Activated B cell treated with CpG ODN at 0.5 μM for 24 hours (primary cell): ENCODE measurements around the gene NOPCHAP1. TPM values are rescaled to one million over a fixed set of nuclear protein-coding genes. Genes with fewer than 3 reads are reported as not detected.

Experiments used
- ATAC-seq: fragments of 200-7000 bp; cut with Tn5 transposase; one replicate; pipeline ENCODE4 v1.10.0; 2021; ENCODE audit warnings: low read depth, mild to moderate bottlenecking, moderate library complexity
- CTCF ChIA-PET: fragments of 350-600 bp; sonication (Branson Sonifier 250); formaldehyde crosslinking; loops from one replicate; lab custom pipeline; 2021; ENCODE audit warnings: antibody characterized with exemption; lab: Charles Lee
- POLR2A ChIA-PET: fragments of 350-600 bp; sonication (Branson Sonifier 250); formaldehyde crosslinking; loops from one replicate; lab custom pipeline; 2021; ENCODE audit warnings: antibody characterized with exemption; lab: Charles Lee
- DNase-seq: peaks from one replicate; pipeline ENCODE4 v3.0.0; 2022
- H3K27ac Mint-ChIP-seq: one replicate; pipeline ENCODE4 v1.8.0; 2020; ENCODE audit warnings: mixed read lengths
- H3K27me3 Mint-ChIP-seq: one replicate; pipeline ENCODE4 v1.8.0; 2021; ENCODE audit warnings: mixed read lengths
- H3K36me3 Mint-ChIP-seq: one replicate; pipeline ENCODE4 v1.8.0; 2021; ENCODE audit warnings: low read depth, mixed read lengths
- H3K4me1 Mint-ChIP-seq: one replicate; pipeline ENCODE4 v1.8.0; 2021; ENCODE audit warnings: mixed read lengths
- H3K4me3 Mint-ChIP-seq: one replicate; pipeline ENCODE4 v1.8.0; 2020; ENCODE audit warnings: mild to moderate bottlenecking, mixed read lengths
- H3K9me3 Mint-ChIP-seq: one replicate; pipeline ENCODE4 v1.8.0; 2020; ENCODE audit warnings: mixed read lengths
- intact Hi-C: fragments of 100-400 bp; cut with micrococcal nuclease; formaldehyde crosslinking; loops from one replicate; pipeline ENCODE4 v1.15.1; 2024
- total RNA-seq: library from RNA; stranded (reverse); gene quantifications from 2 replicates; pipeline ENCODE4 v1.2.3, GENCODE V29; 2022
- TF ChIP-seq, protein P1 (sequence below): fragments of 200-600 bp; IDR thresholded peaks from one replicate; pipeline ENCODE4 v1.8.0; 2022; ENCODE audit warnings: antibody characterized with exemption, mild to moderate bottlenecking

The NOPCHAP1 gene
- total RNA-seq, 1 donor from 2014 or later: 26.4 TPM

GRCh38 chr12:104999347-104999685 is 13.2 kb downstream of the NOPCHAP1 start:
- intact Hi-C loops: no loop called here
- DNase-seq (no peak), ATAC-seq (no peak)
- Mint-ChIP-seq H3K4me1 (no peaks in the 10 kb centered on the region), H3K27ac (no peak overlapping the region), H3K36me3 (peaks cover 94% of the 10 kb centered on the region), H3K27me3 (no peaks in the 10 kb centered on the region), H3K9me3 (peaks cover 3% of the 10 kb centered on the region), H3K4me3 (no peak overlapping the region)
- CTCF ChIA-PET: no interaction called here
- TF ChIP-seq, protein P1, sequence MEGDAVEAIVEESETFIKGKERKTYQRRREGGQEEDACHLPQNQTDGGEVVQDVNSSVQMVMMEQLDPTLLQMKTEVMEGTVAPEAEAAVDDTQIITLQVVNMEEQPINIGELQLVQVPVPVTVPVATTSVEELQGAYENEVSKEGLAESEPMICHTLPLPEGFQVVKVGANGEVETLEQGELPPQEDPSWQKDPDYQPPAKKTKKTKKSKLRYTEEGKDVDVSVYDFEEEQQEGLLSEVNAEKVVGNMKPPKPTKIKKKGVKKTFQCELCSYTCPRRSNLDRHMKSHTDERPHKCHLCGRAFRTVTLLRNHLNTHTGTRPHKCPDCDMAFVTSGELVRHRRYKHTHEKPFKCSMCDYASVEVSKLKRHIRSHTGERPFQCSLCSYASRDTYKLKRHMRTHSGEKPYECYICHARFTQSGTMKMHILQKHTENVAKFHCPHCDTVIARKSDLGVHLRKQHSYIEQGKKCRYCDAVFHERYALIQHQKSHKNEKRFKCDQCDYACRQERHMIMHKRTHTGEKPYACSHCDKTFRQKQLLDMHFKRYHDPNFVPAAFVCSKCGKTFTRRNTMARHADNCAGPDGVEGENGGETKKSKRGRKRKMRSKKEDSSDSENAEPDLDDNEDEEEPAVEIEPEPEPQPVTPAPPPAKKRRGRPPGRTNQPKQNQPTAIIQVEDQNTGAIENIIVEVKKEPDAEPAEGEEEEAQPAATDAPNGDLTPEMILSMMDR: no peak
- POLR2A ChIA-PET: no interaction called here

DNA sequence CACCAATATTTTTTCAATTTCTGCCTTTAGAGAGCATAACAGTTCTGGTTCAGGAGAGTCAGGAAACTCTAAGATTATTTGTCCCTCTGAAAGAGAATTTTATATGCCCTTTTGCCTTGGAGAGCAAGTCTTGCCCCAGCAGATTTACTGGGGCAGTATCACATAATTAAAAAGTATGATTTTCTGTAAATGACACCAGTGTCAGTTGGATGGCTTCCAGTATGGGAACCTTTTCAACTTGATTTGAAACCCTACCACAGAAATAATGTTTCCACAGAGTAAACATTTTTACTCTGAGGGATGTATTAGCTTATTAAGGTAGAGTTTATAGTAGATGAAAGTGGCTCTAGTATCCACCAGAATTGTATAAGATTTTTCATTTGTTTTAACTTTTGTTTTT is 15.4 kb downstream of the NOPCHAP1 start:
- Mint-ChIP-seq H3K36me3 (peaks cover 91% of the 10 kb centered on the region), H3K27me3 (no peaks in the 10 kb centered on the region), H3K27ac (no peak overlapping the region), H3K9me3 (peaks cover 6% of the 10 kb centered on the region), H3K4me3 (no peak overlapping the region), H3K4me1 (no peaks in the 10 kb centered on the region)
- intact Hi-C loops: no loop called here
- DNase-seq: no peak
- ChIA-PET POLR2A (no interaction called here), CTCF (no interaction called here)
- ATAC-seq: no peak
- TF ChIP-seq, protein P1: no peak

GRCh38 chr12:105013892-105014291 is 27.8 kb downstream of the NOPCHAP1 start:
- TF ChIP-seq, protein P1: no peak
- Mint-ChIP-seq H3K4me1 (no peaks in the 10 kb centered on the region), H3K27ac (no peak overlapping the region), H3K4me3 (no peak overlapping the region), H3K9me3 (peaks cover 15% of the 10 kb centered on the region), H3K27me3 (no peaks in the 10 kb centered on the region), H3K36me3 (peaks cover 67% of the 10 kb centered on the region)
- ChIA-PET CTCF (no interaction called here), POLR2A (no interaction called here)
- intact Hi-C loops: no loop called here
- ATAC-seq (no peak), DNase-seq (no peak)

DNA sequence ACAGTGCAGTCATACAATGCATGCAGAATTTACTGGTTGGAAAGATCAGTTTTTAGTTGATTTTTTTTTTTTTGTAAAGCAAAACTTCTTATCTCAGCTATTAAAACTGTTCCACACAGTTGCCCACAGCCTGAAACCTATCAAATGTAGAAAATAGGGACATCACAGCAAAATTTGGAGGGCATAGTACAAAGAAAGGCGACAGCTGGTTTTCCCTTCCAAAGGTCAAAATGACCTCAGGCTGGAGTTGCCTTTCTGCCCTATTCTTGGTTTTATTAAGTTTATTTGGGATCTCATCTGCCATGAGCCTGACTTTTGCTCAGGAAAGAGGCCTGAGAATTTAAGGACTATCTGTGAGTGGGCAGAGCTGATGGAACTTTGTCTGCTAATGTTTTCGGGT is 28.5 kb downstream of the NOPCHAP1 start:
- Mint-ChIP-seq H3K4me1 (no peaks in the 10 kb centered on the region), H3K27ac (no peak overlapping the region), H3K9me3 (peaks cover 15% of the 10 kb centered on the region), H3K36me3 (peaks cover 63% of the 10 kb centered on the region), H3K4me3 (no peak overlapping the region), H3K27me3 (no peaks in the 10 kb centered on the region)
- ChIA-PET CTCF (no interaction called here), POLR2A (no interaction called here)
- ATAC-seq (no peak), DNase-seq (no peak)
- TF ChIP-seq, protein P1: no peak
- intact Hi-C loops: no loop called here

GRCh38 chr12:105015543-105015942 is 29.4 kb downstream of the NOPCHAP1 start:
- ATAC-seq (no peak), DNase-seq (no peak)
- Mint-ChIP-seq H3K27ac (no peak overlapping the region), H3K36me3 (peaks cover 54% of the 10 kb centered on the region), H3K9me3 (peaks cover 11% of the 10 kb centered on the region), H3K4me3 (no peak overlapping the region), H3K27me3 (no peaks in the 10 kb centered on the region), H3K4me1 (no peaks in the 10 kb centered on the region)
- ChIA-PET POLR2A (no interaction called here), CTCF (no interaction called here)
- TF ChIP-seq, protein P1: no peak
- intact Hi-C loops: no loop called here
